Progenitor cell of endocrine pancreas (in vitro differentiated cells): ENCODE results near the gene PTGIR. TPM values are rescaled to one million over a fixed set of nuclear protein-coding genes. Genes with fewer than 3 reads are reported as not detected.

ENCODE experiments used
- DNase-seq: peaks from one replicate; pipeline ENCODE4 v3.0.0; 2021; ENCODE audit warnings: low spot score; ENCODE audit not compliant: unreplicated experiment
- H3K27ac Mint-ChIP-seq: 2 replicates; pipeline ENCODE4 v1.8.0; 2021; ENCODE audit warnings: mild to moderate bottlenecking, moderate library complexity, mixed read lengths
- H3K27me3 Mint-ChIP-seq: 2 replicates; pipeline ENCODE4 v1.8.0; 2021; ENCODE audit warnings: mixed read lengths
- H3K36me3 Mint-ChIP-seq: 2 replicates; pipeline ENCODE4 v1.8.0; 2022; ENCODE audit warnings: mixed read lengths; ENCODE audit not compliant: insufficient read depth
- H3K4me1 Mint-ChIP-seq: 2 replicates; pipeline ENCODE4 v1.8.0; 2021; ENCODE audit warnings: low read depth, mixed read lengths
- H3K4me3 Mint-ChIP-seq: 2 replicates; pipeline ENCODE4 v1.8.0; 2021; ENCODE audit warnings: low read depth, mild to moderate bottlenecking, moderate library complexity, mixed read lengths
- H3K9me3 Mint-ChIP-seq: 2 replicates; pipeline ENCODE4 v1.8.0; 2021; ENCODE audit warnings: low read depth, mixed read lengths
- total RNA-seq: library from RNA; stranded (reverse); gene quantifications from 2 replicates; pipeline ENCODE4 v1.2.1, GENCODE V29; 2021
- TF ChIP-seq, protein P1 (sequence below): fragments of 200-600 bp; sonication (generic); IDR thresholded peaks from one replicate; pipeline ENCODE4 v1.5.0; 2021; ENCODE audit warnings: antibody characterized with exemption, mild to moderate bottlenecking; ENCODE audit not compliant: unreplicated experiment

Gene PTGIR
- total RNA-seq, 1 donor from 2014 or later = not detected

DNA sequence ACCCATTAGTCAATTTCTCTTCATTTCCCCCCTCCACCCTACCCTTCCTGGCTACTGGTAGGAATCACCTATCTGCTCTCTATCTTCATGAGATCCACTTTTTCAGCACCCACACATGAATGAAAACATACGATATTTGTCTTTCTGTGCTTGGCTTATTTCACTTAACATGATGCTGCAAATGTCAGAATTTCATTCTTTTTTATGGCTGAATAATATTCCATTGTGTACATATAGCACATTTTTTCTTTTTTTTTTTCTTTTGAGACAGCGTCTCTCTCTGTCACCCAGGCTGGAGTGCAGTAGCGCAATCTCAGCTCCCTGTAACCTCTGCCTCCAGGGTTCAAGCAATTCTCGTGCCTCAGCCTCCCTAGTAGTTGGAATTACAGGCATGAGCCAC is 33.6 kb downstream of the PTGIR start:
- Mint-ChIP-seq H3K27me3 (no peaks in the 10 kb centered on the region), H3K27ac (no peak overlapping the region), H3K9me3 (peaks cover 3% of the 10 kb centered on the region), H3K36me3 (no peaks in the 10 kb centered on the region), H3K4me3 (no peak overlapping the region), H3K4me1 (no peaks in the 10 kb centered on the region)
- TF ChIP-seq, protein P1, sequence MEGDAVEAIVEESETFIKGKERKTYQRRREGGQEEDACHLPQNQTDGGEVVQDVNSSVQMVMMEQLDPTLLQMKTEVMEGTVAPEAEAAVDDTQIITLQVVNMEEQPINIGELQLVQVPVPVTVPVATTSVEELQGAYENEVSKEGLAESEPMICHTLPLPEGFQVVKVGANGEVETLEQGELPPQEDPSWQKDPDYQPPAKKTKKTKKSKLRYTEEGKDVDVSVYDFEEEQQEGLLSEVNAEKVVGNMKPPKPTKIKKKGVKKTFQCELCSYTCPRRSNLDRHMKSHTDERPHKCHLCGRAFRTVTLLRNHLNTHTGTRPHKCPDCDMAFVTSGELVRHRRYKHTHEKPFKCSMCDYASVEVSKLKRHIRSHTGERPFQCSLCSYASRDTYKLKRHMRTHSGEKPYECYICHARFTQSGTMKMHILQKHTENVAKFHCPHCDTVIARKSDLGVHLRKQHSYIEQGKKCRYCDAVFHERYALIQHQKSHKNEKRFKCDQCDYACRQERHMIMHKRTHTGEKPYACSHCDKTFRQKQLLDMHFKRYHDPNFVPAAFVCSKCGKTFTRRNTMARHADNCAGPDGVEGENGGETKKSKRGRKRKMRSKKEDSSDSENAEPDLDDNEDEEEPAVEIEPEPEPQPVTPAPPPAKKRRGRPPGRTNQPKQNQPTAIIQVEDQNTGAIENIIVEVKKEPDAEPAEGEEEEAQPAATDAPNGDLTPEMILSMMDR = no peak
- no peak for DNase-seq

DNA sequence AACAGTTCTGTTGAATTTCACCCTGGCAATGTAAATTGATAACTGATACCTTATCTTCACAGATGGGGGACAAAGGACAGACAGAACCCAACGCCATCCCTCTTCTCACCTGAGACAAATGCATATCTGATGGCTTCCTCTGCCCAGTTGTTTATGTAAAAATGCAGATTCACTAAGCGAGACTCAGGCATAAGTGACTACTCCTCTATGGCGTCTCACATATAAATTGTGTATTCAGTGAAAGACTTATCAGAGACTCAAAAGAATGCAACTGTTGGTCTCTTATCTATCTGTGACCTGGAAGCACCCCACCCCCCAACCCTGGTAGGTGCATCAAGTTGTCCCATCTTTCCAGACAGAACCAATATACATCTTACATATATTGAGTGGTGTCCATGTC is 37.0 kb downstream of the PTGIR start:
- H3K36me3 Mint-ChIP-seq = peaks cover 2% of the 10 kb centered on the region
- no peak overlapping the region for H3K4me3 Mint-ChIP-seq
- H3K4me1 Mint-ChIP-seq = no peaks in the 10 kb centered on the region
- H3K27me3 Mint-ChIP-seq = no peaks in the 10 kb centered on the region
- no peak overlapping the region for H3K27ac Mint-ChIP-seq
- peaks cover 11% of the 10 kb centered on the region for H3K9me3 Mint-ChIP-seq
- TF ChIP-seq, protein P1 = no peak
- no peak for DNase-seq

DNA sequence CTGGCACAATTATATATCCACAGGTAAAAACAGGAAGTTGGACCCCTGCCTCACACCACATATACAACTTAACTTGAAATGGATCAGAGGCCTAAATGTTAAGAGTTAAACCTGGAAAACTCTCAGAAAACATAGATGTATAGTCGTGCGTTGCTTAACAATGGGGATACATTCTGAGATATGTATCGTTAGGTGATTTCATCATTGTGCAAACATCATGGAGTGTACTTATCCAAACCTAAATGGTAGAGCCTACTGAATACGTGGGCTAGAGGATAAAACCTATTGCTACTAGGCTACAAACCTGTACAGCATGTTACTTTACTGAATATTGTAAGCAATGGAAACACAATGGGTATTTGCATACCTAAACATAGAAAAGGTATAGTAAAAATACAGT is 38.6 kb downstream of the PTGIR start:
- Mint-ChIP-seq H3K27ac (no peak overlapping the region), H3K36me3 (peaks cover 2% of the 10 kb centered on the region), H3K4me1 (no peaks in the 10 kb centered on the region), H3K9me3 (peaks cover 11% of the 10 kb centered on the region), H3K27me3 (no peaks in the 10 kb centered on the region), H3K4me3 (no peak overlapping the region)
- TF ChIP-seq, protein P1 = no peak
- DNase-seq = no peak

DNA sequence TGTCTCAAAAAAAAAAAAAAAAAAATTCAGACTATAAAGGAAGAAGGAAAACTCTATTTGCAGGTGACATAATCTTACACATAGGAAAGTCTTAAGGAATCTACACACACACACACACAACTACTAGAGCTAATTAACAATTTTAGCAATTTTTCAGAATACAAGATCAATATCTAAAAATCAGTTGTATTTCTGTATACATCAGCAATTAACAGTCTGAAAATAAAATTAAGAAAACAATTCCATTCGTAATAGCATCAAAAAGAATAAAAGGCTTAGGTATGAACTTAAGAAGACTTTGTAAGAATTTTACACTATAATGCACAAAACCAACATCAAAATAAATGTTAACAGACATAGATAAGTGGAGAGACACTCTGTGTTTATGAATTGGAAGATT is 39.4 kb downstream of the PTGIR start:
- Mint-ChIP-seq H3K27ac (no peak overlapping the region), H3K27me3 (peaks cover 3% of the 10 kb centered on the region), H3K9me3 (peaks cover 15% of the 10 kb centered on the region), H3K4me1 (no peaks in the 10 kb centered on the region), H3K4me3 (no peak overlapping the region), H3K36me3 (peaks cover 2% of the 10 kb centered on the region)
- TF ChIP-seq, protein P1 = no peak
- DNase-seq = no peak

DNA sequence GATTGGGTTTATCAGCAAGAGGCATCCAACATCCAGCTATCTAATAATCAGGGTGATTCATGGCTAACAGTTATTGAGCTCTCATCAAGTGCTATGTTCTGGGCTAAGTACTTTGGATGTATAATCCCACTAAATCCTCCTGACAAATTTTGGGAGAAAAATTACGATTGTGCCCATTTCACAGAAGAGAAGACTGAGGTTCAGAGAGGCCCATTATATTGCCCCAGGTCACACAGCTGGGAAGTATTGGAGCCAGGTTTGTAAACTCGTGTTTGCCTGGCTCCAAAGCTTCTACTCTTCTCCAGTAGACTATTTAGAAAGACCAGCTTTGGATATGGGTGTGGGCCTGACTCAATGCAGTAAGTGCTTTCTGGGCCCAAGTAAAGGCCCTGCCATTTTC is 44.6 kb downstream of the PTGIR start:
- Mint-ChIP-seq H3K4me3 (no peak overlapping the region), H3K36me3 (peaks cover 2% of the 10 kb centered on the region), H3K27ac (no peak overlapping the region)

More for the DNA sequence above, 44.6 kb downstream of the PTGIR start:
- TF ChIP-seq, protein P1 = no peak
- DNase-seq = no peak
- peaks cover 3% of the 10 kb centered on the region for H3K27me3 Mint-ChIP-seq
- no peaks in the 10 kb centered on the region for H3K4me1 Mint-ChIP-seq
- H3K9me3 Mint-ChIP-seq = peaks cover 11% of the 10 kb centered on the region
